Sciatic nerve (tissue), 2 donors: ENCODE measurements around the gene APOF. TPM values are rescaled to one million over a fixed set of nuclear protein-coding genes. Genes with fewer than 3 reads are reported as not detected.
A peak's percentile ranks its signal among the peaks of the same experiment; 100 is the strongest.
"Not testable (repeated sequence)": the region's sequence is repeated elsewhere in the genome, so short reads cannot be mapped to it uniquely, and the experiment has no call there.

Source experiments
- ATAC-seq: fragments of 200-7000 bp; cut with Tn5 transposase; one replicate; pipeline ENCODE4 v1.9.1; 2020; ENCODE audit warnings: mild to moderate bottlenecking, moderate library complexity
- DNase-seq: peaks from one replicate; pipeline ENCODE4 v3.0.0-alpha.2; 2020; ENCODE audit warnings: low spot score
- intact Hi-C: fragments of 100-400 bp; cut with DNase I; formaldehyde crosslinking; loops from one replicate; pipeline ENCODE4 v1.14.2; 2022
- total RNA-seq: library from RNA; stranded (reverse); fragmentation: NEBNext Ultra II Directional; extraction: Animal tissue kit (Norgen Biotek cat#: 25700); gene quantifications from one replicate; pipeline ENCODE4 v1.2.1, GENCODE V29; 2021
- donor health status: DM: no; HTN: no; CAD: no.
- donor health status: DM: no; HTN: no; CAD: no.

APOF gene
- total RNA-seq, 1 donor from 2014 or later, result not detected

GRCh38 chr12:56335527-56335926 is 27.1 kb downstream of the APOF start:
- intact Hi-C loops, ATAC-seq, DNase-seq: not testable (repeated sequence)

- intact Hi-C loops, result no loop called here
- ATAC-seq, result no peak
- DNase-seq, result no peak
Measured at GRCh38 chr12:56334490-56334793, 28.2 kb downstream of the APOF start.

- DNase-seq (peak; percentile 96), ATAC-seq (peak; percentile 99)
- intact Hi-C loops, result no loop called here
Measured at GRCh38 chr12:56333679-56334489, 28.8 kb downstream of the APOF start, which contains the start of gene PAN2. TSS of gene PAN2 (minus strand) at chr12:56334000. CDS start at chr12:56333094, 906 bp downstream.

- ATAC-seq (peak; percentile 16), DNase-seq (no peak)
- intact Hi-C loops, result no loop called here
Measured at GRCh38 chr12:56333197-56333678, 29.4 kb downstream of the APOF start.

GRCh38 chr12:56332512-56333196 is 30.0 kb downstream of the APOF start:
- no peak for DNase-seq
- intact Hi-C loops, result no loop called here
- no peak for ATAC-seq

- DNase-seq, result no peak
- intact Hi-C loops, result no loop called here
- ATAC-seq, result no peak
Measured at GRCh38 chr12:56330936-56331490, 31.6 kb downstream of the APOF start.

GRCh38 chr12:56326533-56326932 is 36.1 kb downstream of the APOF start:
- intact Hi-C loops, result no loop called here
- DNase-seq (peak; percentile 63), ATAC-seq (peak; percentile 14)

GRCh38 chr12:56326126-56326525 is 36.5 kb downstream of the APOF start:
- no peak for ATAC-seq
- DNase-seq, result no peak
- intact Hi-C loops, result no loop called here

- intact Hi-C loops, result no loop called here
- ATAC-seq, result no peak
Measured at GRCh38 chr12:56324206-56324605, 38.5 kb downstream of the APOF start.

GRCh38 chr12:56321610-56322009 is 41.0 kb downstream of the APOF start:
- ATAC-seq, DNase-seq, intact Hi-C loops: not testable (repeated sequence)

More at GRCh38 chr12:56324206-56324605, 38.5 kb downstream of the APOF start:
- DNase-seq, result no peak

GRCh38 chr12:56321027-56321426 is 41.6 kb downstream of the APOF start:
- DNase-seq (no peak), ATAC-seq (no peak)
- intact Hi-C loops, result no loop called here

GRCh38 chr12:56317675-56318074 is 45.0 kb downstream of the APOF start:
- no peak for DNase-seq
- intact Hi-C loops, result no loop called here
- no peak for ATAC-seq

GRCh38 chr12:56315622-56316473 is 46.8 kb downstream of the APOF start, which contains the start of gene CNPY2:
TSS of gene CNPY2 (minus strand) at chr12:56315988. CDS start at chr12:56315217, 771 bp downstream.
- intact Hi-C loops, result no loop called here
- ATAC-seq, result peak; percentile 97
- peak; percentile 96 for DNase-seq

GRCh38 chr12:56315249-56315621 is 47.4 kb downstream of the APOF start:
- intact Hi-C loops, result no loop called here
- ATAC-seq (no peak), DNase-seq (peak; percentile 62)

GRCh38 chr12:56311003-56311402 is 51.7 kb downstream of the APOF start:
- intact Hi-C loops, result no loop called here
- ATAC-seq (no peak), DNase-seq (no peak)
